HepG2 (cell line): ENCODE results near the gene ADSS1. TPM values are rescaled to one million over a fixed set of nuclear protein-coding genes. Genes with fewer than 3 reads are reported as not detected.

ENCODE experiments used
- AKAP8 ChIP-seq: sonication (generic); formaldehyde crosslinking; IDR thresholded peaks from 2 replicates; pipeline ENCODE4 v1.5.1; 2020; ENCODE audit warnings: mild to moderate bottlenecking, missing genetic modification reagents
- ATF3 ChIP-seq: sonication (generic); formaldehyde crosslinking; IDR thresholded peaks from 2 replicates; pipeline ENCODE4 v1.4.0; 2020; ENCODE audit warnings: missing genetic modification reagents
- CAMTA2 ChIP-seq: sonication (generic); formaldehyde crosslinking; IDR thresholded peaks from 2 replicates; pipeline ENCODE4 v1.4.0; 2020; ENCODE audit warnings: mild to moderate bottlenecking, missing genetic modification reagents, borderline replicate concordance
- FOXC1 ChIP-seq: sonication (generic); formaldehyde crosslinking; IDR thresholded peaks from 2 replicates; pipeline ENCODE4 v1.8.0; 2022; ENCODE audit warnings: mild to moderate bottlenecking, missing genetic modification reagents, borderline replicate concordance
- MED1 ChIP-seq: sonication (generic); formaldehyde crosslinking; IDR thresholded peaks from 2 replicates; pipeline ENCODE4 v1.4.0; 2020; ENCODE audit warnings: missing genetic modification reagents
- NR2F1 ChIP-seq, 2 experiments: fragments of 450-650 bp in 1 of 2; formaldehyde crosslinking in 1 of 2; IDR thresholded peaks; 2 replicates each; pipeline versions ENCODE4 v1.5.0 to v1.6.1; 2016 to 2020; ENCODE audit warnings: mild to moderate bottlenecking in 1 of 2, missing compliant biosample characterization in 1 of 2, missing genetic modification reagents in 1 of 2, moderate library complexity in 1 of 2
- PAF1 ChIP-seq: IDR thresholded peaks from 2 replicates; pipeline ENCODE4 v1.6.1; 2016; ENCODE audit warnings: missing genetic modification reagents, missing compliant biosample characterization
- TBL1XR1 ChIP-seq: fragments of 150-350 bp; IDR thresholded peaks from 2 replicates; pipeline ENCODE4 v1.6.1; 2014; ENCODE audit warnings: borderline replicate concordance, low read length; ENCODE audit not compliant: partially characterized antibody
- ZBTB39 ChIP-seq: sonication (generic); formaldehyde crosslinking; IDR thresholded peaks from 2 replicates; pipeline ENCODE4 v1.5.0; 2020; ENCODE audit warnings: missing genetic modification reagents
- ZNF318 ChIP-seq: sonication (generic); formaldehyde crosslinking; IDR thresholded peaks from 2 replicates; pipeline ENCODE4 v1.4.0; 2020; ENCODE audit warnings: mild to moderate bottlenecking, missing genetic modification reagents
- ZNF329 ChIP-seq: sonication (generic); formaldehyde crosslinking; IDR thresholded peaks from 2 replicates; pipeline ENCODE4 v1.9.0; 2021; ENCODE audit warnings: low read depth, mild to moderate bottlenecking, missing genetic modification reagents
- ZNF367 ChIP-seq: sonication (generic); formaldehyde crosslinking; IDR thresholded peaks from 2 replicates; pipeline ENCODE4 v1.4.0; 2020; ENCODE audit warnings: missing genetic modification reagents, borderline replicate concordance
- ZNF414 ChIP-seq: sonication (generic); formaldehyde crosslinking; IDR thresholded peaks from 2 replicates; pipeline ENCODE4 v1.5.0; 2020; ENCODE audit warnings: missing genetic modification reagents
- ZNF703 ChIP-seq: sonication (generic); formaldehyde crosslinking; IDR thresholded peaks from 2 replicates; pipeline ENCODE4 v1.5.1; 2020; ENCODE audit warnings: missing genetic modification reagents, mild to moderate bottlenecking, moderate library complexity, borderline replicate concordance
- ZNF724P ChIP-seq: sonication (generic); formaldehyde crosslinking; IDR thresholded peaks from 2 replicates; pipeline ENCODE4 v1.8.0; 2022; ENCODE audit warnings: missing genetic modification reagents, borderline replicate concordance
- ZNF772 ChIP-seq: sonication (generic); formaldehyde crosslinking; IDR thresholded peaks from 2 replicates; pipeline ENCODE4 v1.5.0; 2020; ENCODE audit warnings: mild to moderate bottlenecking, missing genetic modification reagents
- polyA plus RNA-seq, 8 experiments: library from polyadenylated mRNA; depleted of rRNA in 3 of 8; stranded (reverse) in 7 of 8; unstranded in 1 of 8; fragments of >200 nt; fragmentation: Illumina TruSeq in 4 of 8; extraction: Trizol in 4 of 8; gene quantifications; 2 replicates each; pipeline versions ENCODE4 v1.2.1 to v1.2.3, GENCODE V29; 2011 to 2016; ENCODE audit warnings: low read depth in 4 of 8, missing spikeins in 1 of 8, mixed read lengths in 1 of 8; ENCODE audit not compliant: insufficient read depth in 1 of 8
- total RNA-seq, 5 experiments: library from RNA; depleted of rRNA; stranded (reverse); fragments of >200 nt; fragmentation: Illumina TruSeq; extraction: Trizol; gene quantifications; 2 replicates each; pipeline ENCODE4 v1.2.3, GENCODE V29; 2016; ENCODE audit warnings: low read depth in 1 of 5

Gene ADSS1
- total and polyA plus RNA-seq, 2 of the 13 experiments (the other 11 are each of a cell fraction or from before 2014, with no cell fraction given): 1.0 to 36.7 TPM

- TF ChIP-seq TBL1XR1 (no peak), AKAP8 (CRISPR knock-in tag) (no peak), MED1 (CRISPR knock-in tag) (peak; percentile 93), ZNF772 (no peak; the same call in 1 of the 2 replicates), PAF1 (CRISPR knock-in tag) (no peak), ZNF318 (CRISPR knock-in tag) (no peak), FOXC1 (CRISPR knock-in tag) (no peak), ZNF703 (CRISPR knock-in tag) (no peak; the same call in 1 of the 2 replicates), ZBTB39 (0 out of 2 replicates have a peak, but pooled peaks have one; percentile 31), NR2F1 (CRISPR knock-in tag; IDR thresholded peaks at IDR 0.05) (peak; percentile 15 to 77; a peak in 3 of 4 replicates), ATF3 (CRISPR knock-in tag) (peak; percentile 24; the same call in 1 of the 2 replicates), ZNF414 (no peak), ZNF329 (CRISPR knock-in tag) (no peak), ZNF367 (CRISPR knock-in tag) (no peak), ZNF724P (no peak), CAMTA2 (CRISPR knock-in tag) (no peak)
These were observed 43.0 kb downstream of the ADSS1 start (continued) for GRCh38 chr14:104766863-104767633.
